MG63 (cell line): ENCODE measurements around the gene KLHL24. TPM values are rescaled to one million over a fixed set of nuclear protein-coding genes. Genes with fewer than 3 reads are reported as not detected.
"Not testable (repeated sequence)": the region's sequence is repeated elsewhere in the genome, so short reads cannot be mapped to it uniquely, and the experiment has no call there.

Experiments used
- DNase-seq: peaks from one replicate; pipeline ENCODE4 v3.0.0-alpha.2; 2020
- H3K27me3 ChIP-seq: fragments of 250-450 bp; sonication (Bioruptor Pico); 2 replicates; pipeline ENCODE4 v1.5.1; 2020; ENCODE audit warnings: mild to moderate bottlenecking, moderate library complexity
- H3K36me3 ChIP-seq: fragments of 250-450 bp; sonication (Bioruptor Pico); 2 replicates; pipeline ENCODE4 v1.5.1; 2020; ENCODE audit warnings: mild to moderate bottlenecking, moderate library complexity
- H3K4me3 ChIP-seq: fragments of 250-450 bp; sonication (Bioruptor Pico); 2 replicates; pipeline ENCODE4 v1.5.1; 2020; ENCODE audit warnings: mild to moderate bottlenecking, moderate library complexity
- H3K9me3 ChIP-seq: fragments of 250-450 bp; sonication (Bioruptor Pico); 2 replicates; pipeline ENCODE4 v1.5.1; 2020; ENCODE audit warnings: mild to moderate bottlenecking, moderate library complexity
- total RNA-seq: library from RNA; depleted of rRNA; stranded (reverse); fragments of >200 nt; shearing (Covaris generic); gene quantifications from 2 replicates; pipeline ENCODE4 v1.2.3, GENCODE V29; 2014; ENCODE audit warnings: low replicate concordance; rRNA removed

Gene KLHL24, protein sequence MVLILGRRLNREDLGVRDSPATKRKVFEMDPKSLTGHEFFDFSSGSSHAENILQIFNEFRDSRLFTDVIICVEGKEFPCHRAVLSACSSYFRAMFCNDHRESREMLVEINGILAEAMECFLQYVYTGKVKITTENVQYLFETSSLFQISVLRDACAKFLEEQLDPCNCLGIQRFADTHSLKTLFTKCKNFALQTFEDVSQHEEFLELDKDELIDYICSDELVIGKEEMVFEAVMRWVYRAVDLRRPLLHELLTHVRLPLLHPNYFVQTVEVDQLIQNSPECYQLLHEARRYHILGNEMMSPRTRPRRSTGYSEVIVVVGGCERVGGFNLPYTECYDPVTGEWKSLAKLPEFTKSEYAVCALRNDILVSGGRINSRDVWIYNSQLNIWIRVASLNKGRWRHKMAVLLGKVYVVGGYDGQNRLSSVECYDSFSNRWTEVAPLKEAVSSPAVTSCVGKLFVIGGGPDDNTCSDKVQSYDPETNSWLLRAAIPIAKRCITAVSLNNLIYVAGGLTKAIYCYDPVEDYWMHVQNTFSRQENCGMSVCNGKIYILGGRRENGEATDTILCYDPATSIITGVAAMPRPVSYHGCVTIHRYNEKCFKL
- 13.4 and 36.8 TPM in 2 replicates for total RNA-seq

DNA sequence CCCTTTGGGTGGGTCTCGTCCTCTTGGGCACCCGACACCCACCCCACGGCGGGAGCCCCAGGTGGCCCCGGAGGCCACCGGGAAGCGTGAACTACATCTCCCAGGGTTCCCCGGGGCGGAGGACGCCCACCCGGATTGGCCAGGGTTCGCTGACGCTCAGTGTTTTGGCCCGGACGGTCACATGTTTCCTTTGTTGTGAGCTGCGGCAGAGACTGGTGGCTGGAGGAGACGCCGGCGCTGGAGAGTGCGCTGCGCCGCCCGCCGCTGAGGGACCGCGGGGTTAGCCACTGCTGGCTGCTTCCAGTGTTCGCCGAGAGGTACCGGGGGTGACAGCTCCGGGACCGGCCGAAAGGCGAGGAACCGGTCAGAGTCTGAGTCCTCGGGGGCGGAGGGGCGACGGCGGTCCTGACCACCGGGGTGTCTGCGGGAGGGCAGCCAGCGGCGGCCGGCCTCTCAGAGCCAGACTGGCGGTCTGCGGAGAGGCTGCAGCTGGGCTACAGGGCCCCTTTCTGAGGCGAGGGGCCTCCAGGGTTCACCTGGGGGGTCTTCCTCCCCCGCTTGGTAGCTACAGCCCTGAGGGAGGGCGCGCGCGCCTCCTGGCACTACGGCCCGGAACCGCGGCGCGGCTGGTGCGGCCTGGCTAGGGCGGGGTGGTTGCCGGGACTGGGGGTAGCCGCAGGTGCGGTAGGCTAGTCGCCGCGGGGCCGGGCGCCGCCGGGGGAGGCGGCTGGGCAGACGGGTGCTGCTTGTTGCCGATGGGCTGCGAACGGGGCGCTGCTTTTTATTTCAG, at the start of gene KLHL24:
Gene KLHL24, plus strand, starts transcription at position 193 of the 790 bp plus-strand sequence. CDS start 14,734 bp downstream, outside the sequence.
- no peaks in the 10 kb centered on the region for H3K36me3 ChIP-seq
- no peaks in the 10 kb centered on the region for H3K9me3 ChIP-seq
- H3K4me3 ChIP-seq: peak within 1 kb of the TSS; percentile 96
- H3K27me3 ChIP-seq: no peaks in the 10 kb centered on the region
- DNase-seq: peak; percentile 97

DNA sequence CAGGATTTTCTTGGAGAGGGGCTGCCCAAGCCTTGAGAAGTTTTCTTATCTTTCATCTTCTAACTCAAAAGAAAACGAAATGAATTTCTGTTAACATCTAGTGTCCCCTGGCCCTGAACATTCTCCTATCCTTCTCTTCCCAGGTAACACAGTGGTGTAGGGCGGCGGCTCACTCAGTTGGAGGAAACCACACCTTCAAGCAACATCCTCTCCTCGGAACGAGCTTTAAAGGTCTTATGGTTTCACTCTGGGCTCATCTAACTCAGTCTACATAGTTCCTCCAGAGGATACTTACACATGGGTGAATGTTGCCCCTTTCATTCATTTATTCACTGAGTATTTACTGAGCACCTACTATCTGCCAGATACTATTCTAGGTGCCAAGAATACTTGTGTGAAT, 48.9 kb upstream of the KLHL24 start:
- no peaks in the 10 kb centered on the region for H3K9me3 ChIP-seq
- H3K27me3 ChIP-seq: no peaks in the 10 kb centered on the region
- DNase-seq: no peak
- H3K36me3 ChIP-seq: no peaks in the 10 kb centered on the region
- no peak overlapping the region for H3K4me3 ChIP-seq

- H3K9me3 ChIP-seq: no peaks in the 10 kb centered on the region
- no peak overlapping the region for H3K4me3 ChIP-seq
- H3K27me3 ChIP-seq: no peaks in the 10 kb centered on the region
These were observed 48.1 kb upstream of the KLHL24 start for GRCh38 chr3:183587336-183587735.

GRCh38 chr3:183590442-183590841, 45.0 kb upstream of the KLHL24 start:
- no peak for DNase-seq
- H3K9me3 ChIP-seq: no peaks in the 10 kb centered on the region
- H3K36me3 ChIP-seq: no peaks in the 10 kb centered on the region
- H3K4me3 ChIP-seq: no peak overlapping the region
- H3K27me3 ChIP-seq: no peaks in the 10 kb centered on the region

More at GRCh38 chr3:183587336-183587735, 48.1 kb upstream of the KLHL24 start:
- no peak for DNase-seq
- no peaks in the 10 kb centered on the region for H3K36me3 ChIP-seq

DNA sequence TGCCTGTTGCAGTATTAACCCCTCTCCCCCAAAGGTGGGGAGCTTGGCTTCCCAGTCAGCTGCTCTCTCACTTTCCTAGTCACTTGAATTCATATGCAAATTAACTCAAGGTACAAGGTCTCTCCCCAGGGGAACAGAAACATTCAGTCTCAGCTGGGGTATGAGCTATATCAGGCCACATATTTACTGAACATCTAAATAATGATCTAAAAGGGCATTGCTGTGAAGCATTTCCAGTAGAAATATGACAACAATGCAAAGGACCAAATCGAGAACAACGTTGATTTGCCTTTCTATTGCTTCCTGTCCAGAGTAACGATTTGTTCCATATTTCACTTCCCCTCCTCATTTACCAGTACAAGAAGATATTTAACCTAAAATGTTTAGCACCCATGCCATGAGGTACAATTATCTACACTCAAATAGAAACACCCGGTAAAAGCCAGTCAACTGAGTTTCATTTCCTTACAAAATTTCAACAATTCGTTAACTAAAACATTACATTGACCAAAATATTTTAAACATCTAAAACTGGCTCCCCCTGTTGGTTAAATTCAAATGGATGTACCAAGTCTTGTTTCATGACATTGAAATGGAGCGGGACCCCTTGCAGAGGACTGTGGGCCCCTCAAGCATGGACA, 43.4 kb upstream of the KLHL24 start:
- H3K4me3 ChIP-seq: no peak overlapping the region
- H3K27me3 ChIP-seq: no peaks in the 10 kb centered on the region
- no peaks in the 10 kb centered on the region for H3K36me3 ChIP-seq
- no peak for DNase-seq
- no peaks in the 10 kb centered on the region for H3K9me3 ChIP-seq

- peaks cover 2% of the 10 kb centered on the region for H3K9me3 ChIP-seq
- no peaks in the 10 kb centered on the region for H3K36me3 ChIP-seq
- no peaks in the 10 kb centered on the region for H3K27me3 ChIP-seq
- no peak overlapping the region for H3K4me3 ChIP-seq
- no peak for DNase-seq
These were observed 42.6 kb upstream of the KLHL24 start for GRCh38 chr3:183592821-183593220.

GRCh38 chr3:183594636-183595035, 40.8 kb upstream of the KLHL24 start:
- no peak for DNase-seq
- no peaks in the 10 kb centered on the region for H3K36me3 ChIP-seq
- H3K4me3 ChIP-seq: no peak overlapping the region
- H3K9me3 ChIP-seq: peaks cover 14% of the 10 kb centered on the region
- H3K27me3 ChIP-seq: no peaks in the 10 kb centered on the region

DNA sequence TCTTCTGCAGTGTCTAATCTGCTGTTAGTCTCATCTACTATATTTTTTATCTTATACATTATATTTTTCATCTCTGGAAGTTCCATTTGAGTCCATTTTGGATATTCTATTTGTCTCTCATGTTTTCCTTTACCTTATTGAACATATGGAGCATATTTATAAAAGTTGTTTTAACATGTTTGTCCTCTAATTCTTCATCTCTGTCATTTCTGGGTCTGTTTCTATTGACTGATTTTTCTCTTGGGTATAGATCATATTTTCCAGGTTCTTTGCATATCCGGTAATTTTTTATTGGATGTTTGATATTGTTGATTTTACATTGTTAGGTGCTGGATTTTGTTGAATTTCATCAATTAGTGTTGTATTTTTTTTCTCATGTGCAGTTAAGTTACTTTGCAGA, 37.5 kb upstream of the KLHL24 start:
- no peak overlapping the region for H3K4me3 ChIP-seq
- DNase-seq: no peak
- no peaks in the 10 kb centered on the region for H3K27me3 ChIP-seq
- H3K9me3 ChIP-seq: peaks cover 14% of the 10 kb centered on the region
- H3K36me3 ChIP-seq: no peaks in the 10 kb centered on the region

DNA sequence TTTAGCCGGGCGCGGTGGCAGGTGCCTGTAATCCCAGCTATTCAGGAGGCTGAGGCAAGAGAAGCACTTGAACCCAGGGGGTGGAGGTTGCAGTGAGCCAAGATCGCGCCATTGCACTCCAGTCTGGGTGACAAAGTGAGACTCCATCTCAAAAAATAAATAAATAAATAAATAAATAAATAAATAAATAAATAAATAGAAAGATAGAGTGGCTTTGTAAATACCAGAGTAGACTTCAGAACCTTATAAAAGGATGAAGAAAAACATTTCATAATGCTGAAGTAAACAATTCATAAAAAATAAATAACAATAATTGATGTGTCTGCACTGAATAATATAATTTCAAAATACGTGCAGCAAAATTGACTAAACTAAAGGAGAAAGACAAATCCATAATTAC, 24.1 kb upstream of the KLHL24 start:
- not testable (repeated sequence) for H3K27me3 ChIP-seq, H3K36me3 ChIP-seq, H3K4me3 ChIP-seq, H3K9me3 ChIP-seq, DNase-seq

- no peaks in the 10 kb centered on the region for H3K9me3 ChIP-seq
- no peak for DNase-seq
- no peak overlapping the region for H3K4me3 ChIP-seq
- no peaks in the 10 kb centered on the region for H3K27me3 ChIP-seq
- no peaks in the 10 kb centered on the region for H3K36me3 ChIP-seq
These were observed 21.8 kb upstream of the KLHL24 start for GRCh38 chr3:183613366-183614285.

DNA sequence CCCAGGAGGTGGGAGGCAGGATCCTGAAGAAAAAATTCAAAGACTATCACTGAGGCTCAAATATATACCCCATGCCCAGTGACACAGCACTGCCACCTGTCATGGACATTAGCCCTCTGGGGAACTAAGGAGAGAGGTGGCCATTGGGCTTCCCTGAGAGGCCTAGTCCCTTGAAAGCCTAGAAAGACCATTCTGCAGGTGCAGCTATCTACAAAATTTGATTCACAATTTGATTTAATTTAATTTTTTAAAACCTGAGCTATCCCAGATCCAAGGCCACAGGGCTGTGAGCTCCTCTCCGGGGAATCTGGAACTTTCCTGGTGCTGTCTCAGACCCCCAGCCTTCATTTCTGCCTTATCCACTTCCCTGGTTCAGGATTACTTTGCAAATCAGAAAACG, 16.9 kb upstream of the KLHL24 start:
- H3K4me3 ChIP-seq: no peak overlapping the region
- no peaks in the 10 kb centered on the region; the same call in 1 of the 2 replicates for H3K27me3 ChIP-seq
- DNase-seq: no peak
- H3K36me3 ChIP-seq: no peaks in the 10 kb centered on the region
- H3K9me3 ChIP-seq: no peaks in the 10 kb centered on the region

DNA sequence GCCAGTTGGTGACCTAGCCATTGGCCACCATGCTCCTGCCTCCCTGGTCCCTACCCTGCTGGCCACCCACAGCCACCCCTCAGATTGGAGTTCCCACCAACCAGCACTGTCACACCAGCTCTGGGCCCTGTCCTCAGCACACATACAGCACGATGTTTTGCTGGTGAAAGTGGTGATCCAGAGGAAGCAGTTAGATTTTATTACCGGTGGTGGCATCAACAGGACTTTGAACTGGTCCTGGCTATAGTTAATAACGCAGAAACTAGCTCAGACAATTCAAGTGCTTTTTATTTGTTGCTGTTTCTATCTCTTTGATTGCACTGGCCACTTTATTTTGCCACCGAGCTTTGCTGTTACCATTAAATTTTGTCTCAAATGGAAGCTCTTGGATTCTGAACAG, 16.4 kb upstream of the KLHL24 start:
- Histone ChIP-seq H3K36me3 (no peaks in the 10 kb centered on the region), H3K9me3 (no peaks in the 10 kb centered on the region), H3K4me3 (no peak overlapping the region), H3K27me3 (no peaks in the 10 kb centered on the region; the same call in 1 of the 2 replicates)
- DNase-seq: no peak

DNA sequence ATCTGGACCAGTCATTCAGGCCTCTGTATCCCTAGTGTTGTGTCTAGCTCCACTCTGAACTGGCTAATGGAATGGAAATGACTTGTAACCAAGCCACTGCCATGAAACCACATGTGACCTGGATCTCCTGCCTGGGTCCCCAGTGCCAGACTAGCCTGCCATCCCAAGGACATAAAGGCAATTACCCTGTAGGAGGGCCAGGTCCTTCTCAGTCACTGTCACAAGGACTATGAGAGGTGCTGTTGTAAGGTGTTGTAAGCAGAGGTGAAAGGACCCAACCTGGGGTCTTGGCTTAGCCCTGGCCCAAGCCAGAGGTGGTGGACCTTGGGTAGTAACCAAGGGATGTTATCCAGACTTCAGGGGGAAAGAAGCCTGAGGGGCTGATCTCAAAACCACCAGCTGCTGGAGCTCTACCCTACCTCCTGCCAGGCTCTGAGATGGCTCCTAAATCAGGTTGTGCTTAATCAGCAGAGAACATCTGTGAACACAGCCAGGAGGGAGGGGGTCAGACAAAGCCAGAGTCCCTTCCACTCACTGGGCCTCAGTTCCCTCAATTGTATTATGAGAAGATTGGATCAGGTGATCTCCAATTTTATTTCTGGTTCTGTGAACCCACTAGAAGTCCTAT, 15.7 kb upstream of the KLHL24 start:
- Histone ChIP-seq H3K9me3 (no peaks in the 10 kb centered on the region), H3K4me3 (no peak overlapping the region), H3K36me3 (no peaks in the 10 kb centered on the region), H3K27me3 (peaks cover 3% of the 10 kb centered on the region; the same call in 1 of the 2 replicates)
- DNase-seq: no peak

- Histone ChIP-seq H3K36me3 (no peaks in the 10 kb centered on the region), H3K27me3 (peaks cover 3% of the 10 kb centered on the region; the same call in 1 of the 2 replicates), H3K4me3 (no peak overlapping the region), H3K9me3 (no peaks in the 10 kb centered on the region)
- DNase-seq: no peak
These were observed 15.2 kb upstream of the KLHL24 start for GRCh38 chr3:183620252-183620628.

GRCh38 chr3:183622473-183622872, 12.9 kb upstream of the KLHL24 start:
- H3K36me3 ChIP-seq, H3K9me3 ChIP-seq, H3K27me3 ChIP-seq, DNase-seq, H3K4me3 ChIP-seq: not testable (repeated sequence)
